Measurements from ENCODE around the gene KRT4.

Gene KRT4

GRCh38 chr12:52836491-52837412 lies 22.8 kb upstream of the KRT4 start:
- DNase-seq (ENCODE audit: low read depth, low spot score): no peak

- no peak for DNase-seq (ENCODE audit: low read depth, low spot score)
These were observed 22.1 kb upstream of the KRT4 start for GRCh38 chr12:52836042-52836466.

GRCh38 chr12:52835271-52836041 lies 21.5 kb upstream of the KRT4 start:
- DNase-seq (ENCODE audit: low read depth, low spot score): no peak

GRCh38 chr12:52834727-52835001 lies 20.7 kb upstream of the KRT4 start:
- no peak for DNase-seq (ENCODE audit: low read depth, low spot score)

DNA sequence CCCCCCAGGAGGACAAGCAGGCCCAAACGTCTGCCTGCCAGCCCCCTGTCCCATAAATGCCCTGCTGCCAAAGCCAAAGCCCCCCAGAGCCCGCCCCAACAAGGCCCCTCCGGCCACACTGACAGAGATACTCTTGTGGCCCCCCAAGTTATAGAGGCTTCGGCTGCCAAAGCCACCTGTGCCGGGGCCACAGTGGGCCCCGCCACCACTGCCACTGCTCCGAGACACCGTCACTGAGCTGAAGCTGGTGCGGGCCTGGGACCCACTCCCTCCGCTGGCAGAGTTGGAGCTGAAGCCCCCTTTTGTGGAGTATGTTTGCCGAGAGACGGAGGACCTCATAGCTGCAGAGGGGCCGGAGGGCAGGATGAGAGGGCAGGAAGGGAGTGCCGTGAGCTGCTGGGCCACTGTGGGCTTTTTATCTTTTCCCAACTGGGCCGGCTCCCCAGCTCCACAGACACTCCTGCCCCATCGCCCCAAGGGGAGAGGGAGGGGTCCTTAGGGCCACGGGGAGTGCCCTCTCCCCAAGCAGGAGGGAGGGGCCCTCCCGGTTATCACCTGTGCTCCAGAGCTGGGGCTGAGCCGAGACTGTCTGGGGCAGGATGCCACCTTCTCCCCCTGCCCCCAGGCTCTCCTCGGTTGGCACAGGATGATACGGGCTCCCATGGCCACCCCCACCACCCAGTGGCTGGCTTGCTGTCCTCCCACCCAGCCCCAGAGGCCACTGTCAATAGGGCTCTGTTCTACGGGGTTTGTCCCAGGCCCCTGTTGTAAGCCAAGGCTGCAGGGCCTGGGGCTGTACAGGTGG lies 20.2 kb upstream of the KRT4 start, which contains the start of gene KRT79:
KRT79 (minus strand) TSS at position 390 of the 805 bp plus-strand sequence; CDS start at position 339, 51 bp downstream.
- DNase-seq (ENCODE audit: low read depth, low spot score): no peak

- no peak for DNase-seq (ENCODE audit: low read depth, low spot score)
These were observed 19.3 kb upstream of the KRT4 start for GRCh38 chr12:52832985-52833905.

GRCh38 chr12:52832451-52832850 lies 18.5 kb upstream of the KRT4 start:
- DNase-seq (ENCODE audit: low read depth, low spot score): no peak

GRCh38 chr12:52831251-52831650 lies 17.3 kb upstream of the KRT4 start:
- no peak for DNase-seq (ENCODE audit: low read depth, low spot score)

- no peak for DNase-seq (ENCODE audit: low read depth, low spot score)
These were observed 16.3 kb upstream of the KRT4 start for GRCh38 chr12:52829986-52830770.

- no peak for DNase-seq (ENCODE audit: low read depth, low spot score)
These were observed 14.7 kb upstream of the KRT4 start for GRCh38 chr12:52828591-52829021.

DNA sequence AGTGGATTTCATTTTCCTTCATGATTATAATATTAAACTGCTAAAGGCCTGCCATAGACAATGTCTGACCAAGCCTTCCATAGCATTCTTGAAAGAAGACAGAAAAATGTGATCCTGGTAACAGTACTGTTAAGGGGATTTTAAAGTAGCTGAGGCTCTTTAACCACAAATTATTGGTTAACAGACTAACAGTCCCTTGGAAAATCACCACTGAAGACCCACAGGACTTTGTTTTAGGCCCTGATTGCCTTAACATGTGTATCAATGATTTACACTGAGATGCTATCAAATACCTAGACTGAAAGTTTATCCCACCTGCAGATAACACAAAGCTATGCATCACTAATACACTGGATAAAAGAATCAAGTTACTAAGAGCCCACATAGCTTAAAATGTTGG lies 14.2 kb upstream of the KRT4 start:
- DNase-seq (ENCODE audit: low read depth, low spot score): no peak

GRCh38 chr12:52827499-52828090 lies 13.7 kb upstream of the KRT4 start:
- no peak for DNase-seq (ENCODE audit: low read depth, low spot score)

- DNase-seq (ENCODE audit: low read depth, low spot score): peak; percentile 16
These were observed 12.9 kb upstream of the KRT4 start for GRCh38 chr12:52826611-52827498.

DNA sequence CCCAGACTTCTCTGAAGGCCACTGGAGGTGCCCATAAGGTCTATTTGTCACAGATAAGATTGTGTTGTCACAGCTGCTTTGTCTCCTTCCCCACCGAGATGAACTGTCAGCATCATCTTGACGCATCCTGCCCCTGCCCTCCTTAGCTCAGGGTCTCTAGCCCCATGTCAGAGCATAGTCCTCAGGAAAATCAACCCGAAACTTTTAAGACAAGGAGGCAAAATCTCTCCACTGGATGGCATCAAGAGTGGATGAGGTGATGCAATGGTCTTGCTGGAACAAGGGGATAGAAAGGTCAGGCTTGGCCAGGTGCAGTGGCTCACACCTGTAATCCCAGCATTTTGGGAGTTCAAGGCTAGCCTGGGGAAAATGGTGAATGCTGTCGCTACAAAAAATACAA lies 12.0 kb upstream of the KRT4 start:
- DNase-seq (ENCODE audit: low read depth, low spot score): no peak

GRCh38 chr12:52824741-52825410 lies 11.0 kb upstream of the KRT4 start:
- DNase-seq (ENCODE audit: low read depth, low spot score): no peak

DNA sequence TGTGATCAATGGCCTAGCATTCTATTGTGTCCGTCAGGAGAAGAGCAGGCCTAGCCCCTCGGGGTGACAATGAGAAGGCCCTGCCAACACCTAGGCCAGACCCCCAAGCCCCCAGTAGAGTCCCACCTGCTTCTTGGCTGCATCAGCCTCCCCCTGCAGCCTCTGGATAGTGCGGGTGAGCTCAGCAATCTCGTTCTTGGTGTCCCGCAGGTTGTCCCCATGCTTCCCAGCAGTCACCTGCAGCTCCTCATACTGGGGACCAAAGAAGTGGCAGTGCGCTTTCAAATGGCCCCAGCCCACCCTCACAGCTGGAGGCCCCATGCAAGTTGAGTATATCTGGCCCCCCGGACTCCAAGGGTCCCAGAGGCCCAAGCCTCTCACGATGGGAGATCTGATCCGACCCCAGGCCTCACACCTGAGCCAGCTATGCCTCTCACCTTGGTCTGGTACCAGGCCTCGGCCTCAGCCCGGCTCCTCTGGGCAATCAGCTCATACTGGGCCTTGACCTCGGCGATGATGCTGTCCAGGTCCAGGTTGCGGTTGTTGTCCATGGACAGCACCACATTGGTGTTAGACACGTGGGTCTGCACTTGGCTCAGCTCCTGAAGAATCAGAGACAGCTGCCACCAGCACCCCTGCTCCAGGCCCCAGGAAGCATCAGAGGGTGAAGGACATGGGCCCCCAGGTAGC lies 10.0 kb upstream of the KRT4 start:
- DNase-seq (ENCODE audit: low read depth, low spot score): no peak

DNA sequence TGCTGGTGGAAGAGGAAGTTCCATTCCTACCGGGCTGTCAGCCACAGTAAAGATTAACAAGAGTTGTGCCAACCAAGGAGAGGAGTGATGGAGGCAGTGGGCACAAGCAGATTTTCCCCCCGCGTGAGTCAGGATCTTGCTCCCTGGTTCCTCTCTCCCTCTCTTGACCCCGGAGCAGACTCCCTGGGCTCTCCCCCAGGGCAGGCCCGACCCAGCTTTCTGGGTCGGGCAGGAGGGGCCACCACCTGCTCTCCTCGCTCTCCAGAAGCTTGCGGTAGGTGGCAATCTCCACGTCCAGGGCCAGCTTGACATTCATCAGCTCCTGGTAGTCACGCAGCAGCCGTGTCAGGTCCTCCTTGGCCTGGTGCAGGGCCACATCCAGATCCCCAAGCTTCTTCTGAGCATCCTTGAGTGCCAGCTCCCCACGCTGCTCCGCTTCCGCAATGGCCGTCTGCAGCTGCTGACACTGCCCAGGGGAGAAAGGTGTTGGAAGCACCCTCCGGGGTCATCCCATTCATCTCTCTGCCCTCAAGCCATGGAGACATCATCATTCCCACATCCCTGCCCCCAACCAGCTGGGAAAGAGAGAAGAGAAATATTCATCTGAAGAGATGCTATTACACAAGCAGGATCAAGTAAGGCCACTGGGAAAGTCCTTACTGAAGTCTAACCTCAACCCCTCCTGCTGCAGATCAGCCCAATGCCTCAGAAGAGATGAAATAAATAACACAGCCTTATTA lies 9.0 kb upstream of the KRT4 start:
- DNase-seq (ENCODE audit: low read depth, low spot score): no peak
